HG03135 (cell line): ENCODE measurements around the gene FABP3.

ENCODE experiments used
- ATAC-seq: cut with Tn5 transposase; IDR thresholded peaks from one replicate; pipeline ENCODE4 v1.9.1; 2021; ENCODE audit warnings: mild to moderate bottlenecking, moderate library complexity; ENCODE audit not compliant: unreplicated experiment

FABP3 gene

GRCh38 chr1:31373056-31373896 is at the start of gene FABP3:
TSS of gene FABP3 (minus strand) at chr1:31373076. CDS start at chr1:31373014, 62 bp downstream.
- no peak for ATAC-seq

GRCh38 chr1:31421371-31422040 is 48.6 kb upstream of the FABP3 start:
- no peak for ATAC-seq

GRCh38 chr1:31420716-31421115 is 47.8 kb upstream of the FABP3 start:
- no peak for ATAC-seq

GRCh38 chr1:31418626-31419323 is 45.9 kb upstream of the FABP3 start:
- ATAC-seq = no peak

DNA sequence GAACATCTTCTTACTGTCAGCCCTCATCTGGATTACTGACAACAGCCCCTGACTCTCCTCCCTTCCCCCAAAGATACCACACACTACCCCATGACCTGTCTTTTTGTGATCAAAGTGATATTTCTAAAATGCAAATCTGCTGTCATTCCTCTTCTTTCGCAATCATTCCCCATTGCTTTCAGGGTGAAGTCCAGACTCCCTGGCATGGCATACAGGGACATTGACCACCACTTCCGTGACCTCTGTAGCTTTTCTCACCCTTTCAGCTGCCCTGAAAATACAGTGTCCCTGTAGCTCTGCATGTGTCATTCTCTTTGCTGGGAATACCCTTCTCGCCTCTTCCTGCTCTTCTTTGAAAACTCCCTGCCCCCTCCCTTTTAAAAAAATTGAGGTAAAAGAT is 44.3 kb upstream of the FABP3 start:
- ATAC-seq = no peak

GRCh38 chr1:31416101-31416736 is 43.3 kb upstream of the FABP3 start:
- no peak for ATAC-seq

DNA sequence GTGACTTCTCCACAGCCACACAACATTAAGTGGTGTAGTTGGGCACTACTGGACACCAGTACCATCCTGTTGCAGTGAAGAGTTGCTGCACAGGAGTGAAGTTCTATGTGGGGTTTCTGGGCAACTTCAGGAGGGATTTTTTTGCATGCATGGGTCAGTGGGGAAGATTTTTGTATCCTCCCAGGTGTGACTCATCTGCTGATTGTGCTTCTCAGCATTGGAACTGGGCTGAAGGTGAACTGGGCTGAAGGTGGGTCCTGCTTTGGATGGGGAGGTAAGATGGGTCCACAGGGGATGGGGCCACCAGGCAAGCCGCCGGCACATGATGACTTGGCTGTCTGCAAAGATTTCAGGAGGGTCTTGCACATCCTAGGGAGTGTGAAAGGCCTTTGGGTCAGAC is 42.8 kb upstream of the FABP3 start:
- no peak for ATAC-seq

GRCh38 chr1:31414980-31415370 is 42.1 kb upstream of the FABP3 start:
- ATAC-seq = no peak

DNA sequence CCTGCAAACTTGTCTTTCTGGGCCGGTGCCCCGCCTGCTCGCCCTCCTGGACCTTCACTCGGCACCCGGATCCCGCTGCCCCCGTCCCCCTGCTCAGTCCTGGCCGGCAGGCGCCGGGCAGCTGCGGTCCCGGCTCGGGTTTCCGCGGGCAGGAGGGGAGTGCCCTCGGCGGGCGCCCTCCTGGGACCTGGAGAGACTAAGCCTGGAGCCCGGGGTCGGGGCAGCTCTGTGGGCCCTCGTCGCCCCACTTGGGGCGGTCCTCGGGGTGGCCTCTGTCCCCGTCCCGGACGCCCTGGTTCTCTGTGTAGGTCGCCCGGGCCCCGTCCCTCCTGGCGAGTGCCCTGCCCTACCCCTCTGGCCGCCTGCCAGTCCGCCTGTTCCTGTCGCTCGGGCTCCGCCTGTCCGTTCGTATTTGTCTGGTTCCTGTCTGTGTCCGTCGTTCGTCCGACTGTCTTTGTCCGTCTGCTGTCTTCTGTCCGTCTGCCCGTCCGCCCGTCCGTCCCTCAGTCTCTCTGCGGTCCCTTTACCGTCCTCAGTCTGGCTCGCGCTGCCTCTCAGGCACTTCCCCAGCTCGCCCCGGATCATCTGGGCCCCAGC is 40.6 kb upstream of the FABP3 start:
- peak; percentile 24 for ATAC-seq

DNA sequence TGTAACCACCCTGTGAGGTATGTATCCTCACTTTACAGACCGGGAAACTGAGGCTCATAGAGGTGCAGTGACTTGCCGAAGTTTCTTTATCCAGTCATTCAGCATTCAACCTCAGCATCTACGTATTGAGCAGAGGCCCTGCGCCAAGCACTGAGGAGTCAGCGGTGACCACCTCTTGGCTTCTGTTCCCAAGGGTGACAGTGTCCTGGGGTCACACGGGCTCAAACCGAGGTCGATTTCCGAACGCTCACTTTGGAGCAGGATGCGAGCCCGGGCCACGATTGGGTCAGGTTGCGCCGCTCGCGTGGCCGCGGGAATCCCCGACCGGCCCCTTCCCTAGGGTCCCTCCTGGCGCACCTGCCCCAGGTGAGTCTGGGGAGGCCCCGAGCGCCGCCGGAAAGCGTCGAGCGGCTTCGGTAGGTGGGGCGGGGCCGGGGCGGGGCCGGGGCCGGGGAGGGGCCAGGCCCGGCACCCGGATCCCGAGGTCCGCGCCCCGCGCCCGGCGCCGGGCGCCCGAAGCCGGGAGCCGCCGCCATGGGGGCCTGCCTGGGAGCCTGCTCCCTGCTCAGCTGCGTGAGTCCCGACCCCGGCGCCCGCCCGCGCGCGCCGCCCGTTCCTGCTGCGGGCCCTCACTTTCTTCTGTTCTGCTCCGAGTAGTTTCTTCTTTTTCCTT is 40.0 kb upstream of the FABP3 start, which contains the start of gene SERINC2:
TSS of gene SERINC2 (plus strand) at position 482 of the 673 bp plus-strand sequence. CDS start at position 535, 53 bp downstream.
- ATAC-seq = peak; percentile 52

DNA sequence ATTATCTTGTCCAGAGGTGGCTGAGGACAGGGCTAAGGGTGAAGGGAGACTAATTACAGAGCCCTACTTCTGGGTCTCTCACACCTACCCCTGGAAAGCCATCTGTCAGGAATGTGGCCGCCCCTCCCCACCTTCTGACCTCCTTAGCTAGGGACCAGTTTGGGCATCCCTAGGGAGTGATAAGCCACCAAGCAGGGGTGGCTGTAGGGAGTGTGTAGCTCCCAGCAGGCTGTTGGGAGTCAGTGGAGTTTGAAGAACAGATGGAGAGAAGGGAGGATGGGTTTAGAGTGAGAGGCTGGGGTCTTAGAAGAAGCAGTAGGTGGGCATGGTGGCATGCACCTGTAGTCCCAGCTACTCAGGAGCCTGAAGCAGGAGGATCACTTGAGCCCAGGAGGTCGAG is 39.3 kb upstream of the FABP3 start:
- no peak for ATAC-seq

- ATAC-seq = no peak
Measured at GRCh38 chr1:31410871-31411270, 38.0 kb upstream of the FABP3 start.

GRCh38 chr1:31409946-31410858 is 37.3 kb upstream of the FABP3 start:
- no peak for ATAC-seq

DNA sequence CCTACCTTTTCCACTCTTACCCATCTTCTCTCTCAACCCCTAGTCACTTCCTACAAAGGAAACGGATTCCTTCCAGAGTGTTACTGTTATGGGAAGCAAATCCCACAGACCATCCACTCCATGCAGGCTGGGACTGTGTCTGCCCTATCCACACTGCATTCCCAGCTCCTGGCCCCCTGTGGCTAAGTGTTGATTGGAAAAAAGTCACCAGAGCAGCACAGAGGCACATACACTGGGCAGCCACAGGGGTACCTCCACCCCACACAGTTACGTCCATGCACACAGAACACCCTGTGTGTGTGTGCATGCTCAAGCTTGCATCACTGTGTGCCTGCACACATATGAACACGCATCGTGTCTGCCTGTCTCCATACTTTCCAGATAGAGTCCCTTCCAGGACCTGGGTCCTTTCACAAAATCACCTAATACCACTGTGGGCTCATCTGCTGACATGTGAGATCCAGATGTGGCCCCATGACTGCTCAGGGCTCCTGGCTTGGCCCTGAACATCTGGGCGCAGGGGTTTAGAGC is 36.0 kb upstream of the FABP3 start:
- ATAC-seq = no peak

DNA sequence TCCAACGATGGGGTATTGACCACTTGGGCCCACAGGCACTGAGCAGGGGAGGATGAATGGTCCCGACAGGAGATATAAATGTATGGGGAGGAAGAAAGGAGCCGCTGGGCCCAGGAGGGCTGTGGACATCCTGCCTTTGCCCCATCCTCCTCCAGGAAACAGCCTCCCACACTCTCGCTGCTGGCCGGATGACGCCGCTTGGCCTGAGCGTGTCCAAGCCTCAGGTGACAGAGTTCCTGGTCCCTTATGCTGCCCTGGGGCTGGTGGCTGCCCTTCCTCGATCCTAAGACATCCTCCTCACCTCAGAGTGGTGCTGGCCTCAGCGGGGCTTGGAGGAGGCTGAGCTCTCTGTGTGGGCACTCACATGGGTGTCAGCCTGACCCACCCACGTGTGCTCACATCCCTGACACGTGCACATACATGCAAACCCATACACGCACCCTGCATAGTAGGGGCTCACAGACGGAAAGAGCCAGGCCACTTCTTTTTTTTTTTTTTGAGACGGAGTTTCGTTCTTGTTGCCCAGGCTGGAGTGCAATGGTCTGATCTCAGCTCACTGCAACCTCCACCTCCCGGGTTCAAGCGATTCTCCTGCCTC is 34.3 kb upstream of the FABP3 start:
- ATAC-seq = no peak

- no peak for ATAC-seq
Measured at GRCh38 chr1:31405578-31406245, 32.8 kb upstream of the FABP3 start.

- no peak for ATAC-seq
Measured at GRCh38 chr1:31401241-31401640, 28.4 kb upstream of the FABP3 start.

DNA sequence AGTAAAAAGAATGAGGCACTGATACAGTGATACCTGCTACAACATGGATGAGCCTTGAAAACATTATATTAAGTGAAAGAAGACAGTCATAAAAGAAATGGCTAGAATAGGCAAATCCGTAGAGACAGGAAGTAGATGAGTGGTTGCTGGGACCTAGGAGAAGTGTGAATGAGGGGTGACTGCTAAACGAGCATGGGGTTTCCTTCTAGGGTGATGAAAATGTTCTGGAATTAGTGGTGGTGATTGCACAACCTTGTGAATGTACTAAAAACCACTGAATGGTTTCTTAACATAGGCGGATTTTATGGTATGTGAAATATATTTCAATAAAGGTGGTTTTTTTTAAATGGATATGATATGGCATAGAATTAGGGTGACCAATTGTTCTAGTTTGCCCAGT is 27.5 kb upstream of the FABP3 start:
- no peak for ATAC-seq
